ENCODE measurements around the gene CDC123.

- TF ChIP-seq CTCF (IDR thresholded peaks at IDR 0.05) = no peak
- no peak for TF ChIP-seq POLR2A (IDR thresholded peaks at IDR 0.05; ENCODE audit: low read length)
- TF ChIP-seq BHLHE40 (IDR thresholded peaks at IDR 0.05; ENCODE audit: low read depth, low read length) = no peak
- TF ChIP-seq MAX (IDR thresholded peaks at IDR 0.05) = no peak
- no peak for TF ChIP-seq RFX5 (IDR thresholded peaks at IDR 0.05)
- TF ChIP-seq EP300 (IDR thresholded peaks at IDR 0.05) = no peak
- no peak for TF ChIP-seq ZFP36 (IDR thresholded peaks at IDR 0.05; ENCODE audit: borderline replicate concordance, partially characterized antibody)
- no peak for TF ChIP-seq USF2 (IDR thresholded peaks at IDR 0.05)
- TF ChIP-seq RAD21 (conservative IDR thresholded peaks at IDR 0.05 in 1 of 2, IDR thresholded peaks at IDR 0.05 in 1 of 2) = no peak
Observed at GRCh38 chr10:12156367-12157123, 39.4 kb upstream of the CDC123 start.
